ENCODE results near the gene HGD. TPM values are rescaled to one million over a fixed set of nuclear protein-coding genes. Genes with fewer than 3 reads are reported as not detected.

HGD gene
- total RNA-seq, 1 experiment from 2014 or later: 23.0 TPM

GRCh38 chr3:120602682-120603081 lies 79.4 kb downstream of the HGD start:
- Mint-ChIP-seq H3K4me1 (ENCODE audit: low read depth, unreplicated experiment) (no peaks in the 10 kb centered on the region), H3K36me3 (ENCODE audit: insufficient read depth, unreplicated experiment) (peaks cover 11% of the 10 kb centered on the region), H3K27ac (ENCODE audit: unreplicated experiment) (peak overlapping the region; percentile 21), H3K9me3 (ENCODE audit: low read depth, unreplicated experiment) (no peaks in the 10 kb centered on the region), H3K27me3 (ENCODE audit: unreplicated experiment) (no peaks in the 10 kb centered on the region), H3K4me3 (ENCODE audit: low read depth, unreplicated experiment) (no peak overlapping the region)
- DNase-seq: no peak
- no peak for TF ChIP-seq CTCF (IDR thresholded peaks at IDR 0.05; ENCODE audit: unreplicated experiment)
- BruUV-seq (replicated peaks): no TSS peak
- intact Hi-C loops (cut with micrococcal nuclease; ENCODE audit: unreplicated experiment): loop anchor here (5.0 kb wide), 1 partner anchor 75 kb away; no protein-coding TSS in a partner anchor
- CTCF ChIA-PET: no interaction called here

GRCh38 chr3:120601554-120601953 lies 80.5 kb downstream of the HGD start:
- no TSS peak for BruUV-seq (replicated peaks)
- Mint-ChIP-seq H3K27ac (ENCODE audit: unreplicated experiment) (no peak overlapping the region), H3K4me1 (ENCODE audit: low read depth, unreplicated experiment) (no peaks in the 10 kb centered on the region), H3K9me3 (ENCODE audit: low read depth, unreplicated experiment) (no peaks in the 10 kb centered on the region), H3K36me3 (ENCODE audit: insufficient read depth, unreplicated experiment) (peaks cover 22% of the 10 kb centered on the region), H3K27me3 (ENCODE audit: unreplicated experiment) (no peaks in the 10 kb centered on the region), H3K4me3 (ENCODE audit: low read depth, unreplicated experiment) (no peak overlapping the region)
- CTCF ChIA-PET: interaction anchor here (0.7 kb wide), 1 partner anchor 198 kb away, joined by 3 read pairs; no protein-coding TSS in a partner anchor
- intact Hi-C loops (cut with micrococcal nuclease; ENCODE audit: unreplicated experiment): loop anchor here (5.0 kb wide), 1 partner anchor 76 kb away; no protein-coding TSS in a partner anchor
- no peak for DNase-seq
- TF ChIP-seq CTCF (IDR thresholded peaks at IDR 0.05; ENCODE audit: unreplicated experiment): no peak

GRCh38 chr3:120599211-120599610 lies 82.8 kb downstream of the HGD start:
- H3K27me3 Mint-ChIP-seq (ENCODE audit: unreplicated experiment): no peaks in the 10 kb centered on the region
- no peaks in the 10 kb centered on the region for H3K9me3 Mint-ChIP-seq (ENCODE audit: low read depth, unreplicated experiment)
- no TSS peak for BruUV-seq (replicated peaks)
- CTCF ChIA-PET: no interaction called here
- H3K4me1 Mint-ChIP-seq (ENCODE audit: low read depth, unreplicated experiment): no peaks in the 10 kb centered on the region
- no peak overlapping the region for H3K27ac Mint-ChIP-seq (ENCODE audit: unreplicated experiment)
- peaks cover 30% of the 10 kb centered on the region for H3K36me3 Mint-ChIP-seq (ENCODE audit: insufficient read depth, unreplicated experiment)
- H3K4me3 Mint-ChIP-seq (ENCODE audit: low read depth, unreplicated experiment): no peak overlapping the region
- no peak for DNase-seq
- TF ChIP-seq CTCF (IDR thresholded peaks at IDR 0.05; ENCODE audit: unreplicated experiment): no peak
- intact Hi-C loops (cut with micrococcal nuclease; ENCODE audit: unreplicated experiment): no loop called here

GRCh38 chr3:120597445-120598049 lies 84.5 kb downstream of the HGD start:
- no peak for DNase-seq
- intact Hi-C loops (cut with micrococcal nuclease; ENCODE audit: unreplicated experiment): no loop called here
- Mint-ChIP-seq H3K27ac (ENCODE audit: unreplicated experiment) (peak overlapping the region; percentile 80), H3K27me3 (ENCODE audit: unreplicated experiment) (no peaks in the 10 kb centered on the region), H3K4me1 (ENCODE audit: low read depth, unreplicated experiment) (no peaks in the 10 kb centered on the region), H3K36me3 (ENCODE audit: insufficient read depth, unreplicated experiment) (peaks cover 29% of the 10 kb centered on the region), H3K4me3 (ENCODE audit: low read depth, unreplicated experiment) (peak overlapping the region; percentile 79), H3K9me3 (ENCODE audit: low read depth, unreplicated experiment) (no peaks in the 10 kb centered on the region)
- CTCF ChIA-PET: no interaction called here
- no TSS peak for BruUV-seq (replicated peaks)
- no peak for TF ChIP-seq CTCF (IDR thresholded peaks at IDR 0.05; ENCODE audit: unreplicated experiment)

All from Calu3 (cell line).